Activated T-helper 1 cell treated with anti-CD3 and anti-CD28 coated beads, Interleukin-12 subunit alpha, Interleukin-12 subunit beta, Interleukin-2, Interleukin-4 antibody, amounts not matched to agents 30 ng/mL and 10 ng/mL and 1 ng/mL, durations not matched to agents 14 hours and 24 hours and 36 hours (primary cell): ENCODE measurements around the gene SNTA1. TPM values are rescaled to one million over a fixed set of nuclear protein-coding genes. Genes with fewer than 3 reads are reported as not detected.
"Not testable (repeated sequence)": the region's sequence is repeated elsewhere in the genome, so short reads cannot be mapped to it uniquely, and the experiment has no call there.

Experiments
- DNase-seq: peaks from one replicate; pipeline ENCODE4 v3.0.0; 2021; ENCODE audit warnings: low spot score
- H3K27ac Mint-ChIP-seq: one replicate; pipeline ENCODE4 v1.8.0; 2021; ENCODE audit warnings: mild to moderate bottlenecking, mixed read lengths
- H3K27me3 Mint-ChIP-seq: one replicate; pipeline ENCODE4 v1.8.0; 2022; ENCODE audit warnings: mild to moderate bottlenecking, moderate library complexity, mixed read lengths; ENCODE audit not compliant: insufficient read depth
- H3K36me3 Mint-ChIP-seq: one replicate; pipeline ENCODE4 v1.8.0; 2021; ENCODE audit warnings: low read depth, mixed read lengths
- H3K4me1 Mint-ChIP-seq: one replicate; pipeline ENCODE4 v1.8.0; 2021; ENCODE audit warnings: low read depth, mixed read lengths
- H3K4me3 Mint-ChIP-seq: one replicate; pipeline ENCODE4 v1.8.0; 2021; ENCODE audit warnings: mild to moderate bottlenecking, moderate library complexity, mixed read lengths
- H3K9me3 Mint-ChIP-seq: one replicate; pipeline ENCODE4 v1.8.0; 2021; ENCODE audit warnings: mixed read lengths
- intact Hi-C: fragments of 100-400 bp; cut with micrococcal nuclease; formaldehyde crosslinking; loops from one replicate; pipeline ENCODE4 v1.15.1; 2024
- total RNA-seq: library from RNA; stranded (reverse); gene quantifications from 2 replicates; pipeline ENCODE4 v1.2.3, GENCODE V29; 2022

The SNTA1 gene
- total RNA-seq, 1 donor from 2014 or later = 0.91 TPM

DNA sequence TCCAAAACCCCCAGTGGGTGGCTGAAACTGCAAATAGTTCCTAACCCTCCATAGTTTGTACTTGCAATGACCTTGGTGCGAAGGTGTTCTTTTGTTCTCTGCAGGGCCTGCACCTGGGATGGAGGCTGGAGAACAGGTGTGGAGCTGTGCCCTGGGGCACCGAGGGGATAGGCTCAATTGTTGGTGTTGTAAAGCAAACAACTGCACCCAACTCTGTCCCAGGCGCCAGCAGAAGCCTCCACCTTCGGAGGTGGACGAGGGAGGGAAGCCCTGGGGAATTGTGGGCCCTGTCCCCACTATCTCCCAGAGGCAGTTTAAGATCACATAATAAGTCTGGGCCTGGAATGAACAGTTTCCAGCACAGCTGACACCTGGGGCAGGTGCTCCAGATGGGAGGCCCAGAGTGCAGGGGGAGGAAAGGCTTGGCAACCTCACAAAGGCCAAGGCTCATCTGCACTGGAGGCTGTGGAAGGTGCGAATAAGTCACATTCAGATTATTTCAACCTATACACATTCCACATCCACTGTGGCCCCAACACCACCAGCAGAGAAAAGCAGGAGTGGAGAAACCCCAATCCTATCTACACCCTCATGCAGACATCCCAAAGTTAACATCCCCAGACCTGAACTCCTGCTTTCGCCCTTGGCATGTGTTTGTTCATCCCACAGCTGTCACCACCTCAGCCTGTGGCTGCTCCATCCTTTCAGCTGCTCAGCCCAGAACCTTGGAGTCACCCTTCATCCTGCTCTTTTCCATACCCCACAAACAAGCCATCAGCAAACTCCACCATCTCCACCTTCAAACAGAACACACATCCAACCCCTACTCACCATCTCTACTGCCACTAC is 34.0 kb upstream of the SNTA1 start:
- no peaks in the 10 kb centered on the region for H3K4me1 Mint-ChIP-seq
- no peak for DNase-seq
- no peaks in the 10 kb centered on the region for H3K27me3 Mint-ChIP-seq
- intact Hi-C loops = no loop called here
- no peak overlapping the region for H3K27ac Mint-ChIP-seq
- H3K4me3 Mint-ChIP-seq = no peak overlapping the region
- H3K36me3 Mint-ChIP-seq = no peaks in the 10 kb centered on the region
- no peaks in the 10 kb centered on the region for H3K9me3 Mint-ChIP-seq

DNA sequence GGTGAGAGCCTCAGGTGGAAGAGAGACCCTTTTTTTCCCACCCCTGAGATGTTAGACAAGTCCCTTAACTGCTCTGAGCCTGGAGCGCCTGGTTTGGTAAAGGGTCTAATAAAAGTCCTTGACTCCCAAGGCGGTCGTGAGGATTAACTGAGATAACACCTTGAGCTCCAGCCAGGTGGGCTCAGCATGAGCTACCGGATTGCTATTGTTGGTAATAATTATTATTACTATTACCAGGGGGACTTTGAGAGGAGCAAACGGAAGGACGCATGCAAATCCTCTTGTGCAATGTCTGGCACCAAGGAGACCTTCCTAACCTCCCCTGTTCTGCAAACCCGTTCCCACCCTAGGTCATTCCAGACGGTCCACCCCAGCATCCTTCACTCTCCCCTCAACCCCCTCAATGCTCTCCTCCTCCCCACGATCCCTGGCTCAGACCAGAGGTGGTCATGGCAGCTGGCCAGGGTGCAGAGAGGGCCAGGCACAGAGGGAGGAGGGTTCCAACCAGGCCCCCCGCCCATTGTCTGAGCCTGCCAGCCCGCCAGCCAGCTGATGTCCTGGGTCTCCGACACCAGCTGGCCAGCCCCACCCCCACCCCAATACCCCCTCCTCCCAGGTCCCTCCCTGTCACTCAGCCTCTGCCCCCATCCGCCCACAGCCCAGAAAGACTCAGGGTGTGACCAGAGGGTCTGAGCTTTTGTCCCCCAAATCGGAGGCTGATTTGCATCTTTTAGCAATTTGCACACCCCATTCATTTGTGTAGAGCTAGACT is 32.0 kb upstream of the SNTA1 start:
- H3K36me3 Mint-ChIP-seq = no peaks in the 10 kb centered on the region
- DNase-seq = no peak
- H3K4me3 Mint-ChIP-seq = no peak overlapping the region
- H3K27me3 Mint-ChIP-seq = no peaks in the 10 kb centered on the region
- intact Hi-C loops = no loop called here
- H3K27ac Mint-ChIP-seq = no peak overlapping the region
- no peaks in the 10 kb centered on the region for H3K9me3 Mint-ChIP-seq
- H3K4me1 Mint-ChIP-seq = no peaks in the 10 kb centered on the region

DNA sequence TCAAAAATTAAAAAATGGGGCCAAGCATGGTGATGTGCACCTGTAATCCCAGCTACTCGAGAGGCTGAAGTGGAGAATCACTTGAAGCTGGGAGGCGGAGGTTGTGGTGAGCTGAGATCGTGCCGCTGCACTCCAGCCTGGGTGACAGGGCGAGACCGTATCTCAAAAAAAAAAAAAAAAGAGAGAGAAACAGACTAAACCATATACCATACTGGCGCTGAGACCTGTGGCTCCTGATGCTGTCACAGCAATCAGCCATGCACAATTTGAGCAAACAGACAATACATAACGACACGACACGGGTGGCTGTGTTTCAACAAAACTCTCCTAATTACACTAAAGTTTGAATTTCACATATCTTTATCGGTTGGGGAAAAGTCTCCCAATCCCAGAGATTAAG is 31.4 kb upstream of the SNTA1 start:
- Mint-ChIP-seq H3K4me3 (no peak overlapping the region), H3K9me3 (no peaks in the 10 kb centered on the region), H3K27ac (no peak overlapping the region), H3K36me3 (no peaks in the 10 kb centered on the region), H3K4me1 (no peaks in the 10 kb centered on the region), H3K27me3 (no peaks in the 10 kb centered on the region)
- intact Hi-C loops = no loop called here
- no peak for DNase-seq

DNA sequence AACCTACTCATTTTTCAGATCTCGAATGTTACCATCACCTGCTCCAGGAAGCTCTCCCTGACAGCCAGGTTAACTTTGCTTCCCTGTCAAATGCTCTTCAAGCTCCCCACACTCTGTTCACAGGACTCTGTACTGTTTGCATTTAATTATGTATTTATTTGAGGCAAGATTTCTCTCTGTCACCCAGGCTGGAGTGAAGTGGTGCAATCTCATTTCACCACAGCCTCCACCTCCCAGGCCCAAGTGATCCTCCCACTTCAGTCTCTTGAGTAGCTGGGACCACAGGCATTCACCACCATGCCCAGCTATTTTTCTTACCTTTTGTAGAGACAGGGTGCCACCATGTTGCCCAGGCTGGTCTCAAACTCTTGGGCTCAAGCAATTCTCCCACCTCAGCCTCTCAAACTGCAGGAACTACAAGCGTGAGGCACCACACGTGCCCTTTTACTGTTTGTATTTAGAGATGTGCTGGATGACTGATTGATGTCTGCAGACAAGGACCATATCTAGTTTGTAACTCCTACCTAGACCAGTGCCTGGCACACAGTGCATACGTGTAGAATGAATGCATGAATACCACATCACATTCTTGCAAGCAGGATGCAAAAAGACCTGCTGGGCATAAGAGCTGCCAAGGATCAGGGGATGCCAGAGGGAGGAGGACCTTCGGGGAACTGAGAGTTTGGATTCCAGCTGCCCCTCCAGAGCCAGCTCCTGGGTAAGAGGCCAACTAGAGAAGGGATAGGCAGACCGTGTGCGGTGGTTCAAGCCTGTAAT is 30.7 kb upstream of the SNTA1 start:
- no peaks in the 10 kb centered on the region for H3K4me1 Mint-ChIP-seq
- no peaks in the 10 kb centered on the region for H3K9me3 Mint-ChIP-seq
- no peak overlapping the region for H3K27ac Mint-ChIP-seq
- H3K27me3 Mint-ChIP-seq = no peaks in the 10 kb centered on the region
- no peak overlapping the region for H3K4me3 Mint-ChIP-seq
- intact Hi-C loops = no loop called here
- no peaks in the 10 kb centered on the region for H3K36me3 Mint-ChIP-seq
- DNase-seq = no peak

DNA sequence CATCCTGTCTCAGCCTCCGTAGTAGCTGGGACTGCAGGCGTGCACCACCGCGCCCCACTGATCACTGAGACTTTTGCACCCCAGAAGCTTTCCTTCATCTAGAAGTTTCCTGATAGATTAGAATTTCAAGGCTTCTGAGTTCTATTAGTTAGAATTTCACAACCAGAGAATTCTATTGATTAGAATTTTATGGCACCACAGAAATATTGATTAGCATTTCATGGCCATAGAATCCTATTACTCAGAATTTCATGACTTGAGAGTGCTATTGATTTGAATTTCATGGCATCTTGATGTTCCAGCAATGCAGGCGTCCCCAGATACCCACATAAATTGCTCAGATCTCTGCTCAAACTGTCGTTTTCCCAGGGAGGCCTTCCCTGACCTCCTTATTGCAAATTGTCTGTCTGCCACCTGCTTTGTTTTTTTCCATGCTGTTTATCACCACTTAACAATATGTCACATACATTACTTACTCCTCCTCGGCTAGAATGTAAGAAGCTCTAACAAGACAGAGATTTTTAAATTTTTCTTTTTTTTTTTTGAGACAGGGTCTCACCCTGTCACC is 29.4 kb upstream of the SNTA1 start:
- no peaks in the 10 kb centered on the region for H3K36me3 Mint-ChIP-seq
- no peak overlapping the region for H3K27ac Mint-ChIP-seq
- intact Hi-C loops = no loop called here
- no peak overlapping the region for H3K4me3 Mint-ChIP-seq
- H3K27me3 Mint-ChIP-seq = no peaks in the 10 kb centered on the region
- DNase-seq = no peak
- H3K4me1 Mint-ChIP-seq = no peaks in the 10 kb centered on the region
- no peaks in the 10 kb centered on the region for H3K9me3 Mint-ChIP-seq

DNA sequence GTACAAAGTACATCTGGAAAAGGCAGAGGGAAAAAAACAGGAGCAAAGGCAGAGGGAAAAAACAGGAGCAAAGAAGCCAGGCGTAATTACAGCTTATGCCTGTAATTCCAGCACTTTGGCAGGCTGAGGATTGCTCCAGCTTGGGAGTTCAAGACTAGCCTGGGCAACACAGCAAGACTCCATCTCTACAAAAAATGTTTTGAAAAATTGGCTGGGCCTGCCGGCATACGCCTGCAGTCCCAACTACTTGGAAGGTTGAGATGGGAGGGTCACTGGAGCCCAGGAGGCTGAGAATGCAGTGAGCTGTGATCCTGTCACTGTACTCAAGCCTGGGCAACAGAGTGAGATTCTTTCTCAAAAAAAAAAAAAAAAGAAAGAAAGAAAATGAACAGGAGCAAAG is 27.3 kb upstream of the SNTA1 start:
- Mint-ChIP-seq H3K27me3 (no peaks in the 10 kb centered on the region), H3K27ac (no peak overlapping the region), H3K4me3 (no peak overlapping the region), H3K36me3 (no peaks in the 10 kb centered on the region), H3K4me1 (no peaks in the 10 kb centered on the region), H3K9me3 (no peaks in the 10 kb centered on the region)
- no peak for DNase-seq
- intact Hi-C loops = no loop called here

DNA sequence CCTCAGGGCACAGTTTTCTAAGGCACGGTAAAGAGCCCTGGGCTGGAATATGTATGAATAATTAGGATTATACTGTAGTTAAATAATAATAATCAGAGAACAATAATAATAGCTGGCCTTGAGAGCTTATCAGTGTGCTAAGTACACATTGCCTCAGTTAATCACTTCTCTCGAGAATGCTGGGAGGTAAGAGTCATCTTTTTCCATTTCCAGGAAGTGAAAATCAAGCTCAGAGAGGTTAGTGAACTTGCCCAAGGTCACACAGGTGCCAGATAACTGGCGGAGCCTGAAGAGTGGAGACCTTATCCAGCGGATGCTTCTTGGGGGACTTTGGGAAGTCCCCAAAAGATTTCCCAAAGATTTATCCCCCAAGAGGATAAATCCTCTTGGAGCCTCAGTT is 26.9 kb upstream of the SNTA1 start:
- Mint-ChIP-seq H3K27me3 (no peaks in the 10 kb centered on the region), H3K9me3 (no peaks in the 10 kb centered on the region), H3K36me3 (no peaks in the 10 kb centered on the region), H3K27ac (no peak overlapping the region), H3K4me1 (no peaks in the 10 kb centered on the region), H3K4me3 (no peak overlapping the region)
- DNase-seq = no peak
- intact Hi-C loops = no loop called here

DNA sequence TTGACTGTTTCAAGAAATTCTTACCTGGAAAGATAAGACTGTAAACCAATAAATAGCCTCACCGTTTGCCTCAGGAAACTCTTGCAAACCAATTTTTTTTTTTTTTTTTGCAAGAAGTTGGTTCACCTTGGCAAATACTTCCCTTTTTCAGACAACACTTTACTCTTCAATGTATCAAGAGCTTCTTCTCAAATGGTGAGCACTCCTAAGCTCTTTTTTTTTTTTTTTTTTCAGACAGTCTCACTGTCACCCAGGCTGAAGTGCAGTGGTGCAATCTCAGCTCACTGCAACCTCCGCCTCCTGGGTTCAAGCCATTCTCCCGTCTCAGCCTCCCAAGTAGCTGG is 22.7 kb upstream of the SNTA1 start:
- no peak overlapping the region for H3K27ac Mint-ChIP-seq
- H3K4me3 Mint-ChIP-seq = no peak overlapping the region
- intact Hi-C loops = no loop called here
- H3K4me1 Mint-ChIP-seq = no peaks in the 10 kb centered on the region
- no peaks in the 10 kb centered on the region for H3K9me3 Mint-ChIP-seq
- no peaks in the 10 kb centered on the region for H3K36me3 Mint-ChIP-seq
- no peaks in the 10 kb centered on the region for H3K27me3 Mint-ChIP-seq
- no peak for DNase-seq

DNA sequence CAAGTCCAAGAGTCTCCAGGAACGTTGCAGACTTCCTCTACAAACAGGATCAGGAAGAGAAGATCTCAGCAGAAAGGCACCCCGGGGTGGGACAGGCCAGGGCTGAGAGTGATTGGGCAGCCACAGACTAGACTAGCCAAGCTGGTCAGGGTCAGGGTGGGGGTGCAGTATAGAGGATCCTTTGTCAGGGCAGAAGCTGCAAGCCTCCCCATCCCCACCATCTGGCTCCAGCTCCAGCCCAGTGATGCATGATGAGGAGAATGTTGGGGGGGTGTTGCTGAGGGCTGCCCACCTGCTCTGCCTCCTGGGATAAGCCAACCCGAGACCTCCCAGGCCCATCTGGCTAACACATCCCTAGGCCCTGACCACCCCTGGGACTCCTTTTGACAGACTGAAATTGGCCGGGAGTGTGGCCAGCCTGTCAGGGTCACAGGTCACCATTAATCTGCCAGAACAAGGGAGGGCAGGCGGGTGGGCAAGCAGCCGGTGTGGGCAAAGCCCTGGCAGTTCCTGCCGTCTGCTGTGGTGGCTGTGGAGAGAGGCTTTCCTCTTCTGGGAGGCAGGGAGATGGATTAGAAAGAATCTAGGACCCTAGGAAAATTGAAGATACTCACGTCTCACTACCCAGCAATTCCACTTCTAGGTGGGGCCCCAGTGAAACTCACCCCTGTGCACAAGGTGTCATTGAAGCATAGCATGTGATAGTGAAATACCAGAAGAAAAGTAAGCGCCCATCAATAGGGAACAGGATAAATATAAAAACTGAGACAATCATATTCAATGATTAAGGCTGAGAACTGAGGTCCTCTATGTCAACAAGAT is 22.1 kb upstream of the SNTA1 start:
- no peaks in the 10 kb centered on the region for H3K36me3 Mint-ChIP-seq
- no peaks in the 10 kb centered on the region for H3K27me3 Mint-ChIP-seq
- no peak overlapping the region for H3K27ac Mint-ChIP-seq
- intact Hi-C loops = no loop called here
- no peaks in the 10 kb centered on the region for H3K4me1 Mint-ChIP-seq
- no peak for DNase-seq
- H3K4me3 Mint-ChIP-seq = no peak overlapping the region
- H3K9me3 Mint-ChIP-seq = no peaks in the 10 kb centered on the region

DNA sequence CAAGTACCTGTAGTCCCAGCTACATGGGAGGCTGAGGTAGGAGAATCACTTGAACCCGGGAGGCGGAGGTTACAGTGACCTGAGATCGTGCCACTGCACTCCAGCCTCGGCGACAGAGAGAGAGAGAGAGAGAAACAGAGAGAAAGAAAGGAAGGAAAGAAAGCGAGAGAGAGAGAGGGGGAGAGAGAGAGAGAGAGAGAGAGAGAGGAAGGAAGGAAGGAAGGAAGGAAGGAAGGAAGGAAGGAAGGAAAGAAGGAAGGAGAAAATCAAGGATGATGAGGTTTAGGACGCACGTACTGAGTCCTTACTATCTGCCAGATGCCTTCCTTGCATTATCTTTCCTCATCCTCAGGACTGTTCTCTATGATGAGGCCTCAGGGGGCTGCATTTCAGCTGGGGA is 21.2 kb upstream of the SNTA1 start:
- H3K36me3 Mint-ChIP-seq, DNase-seq, H3K4me1 Mint-ChIP-seq, H3K4me3 Mint-ChIP-seq, intact Hi-C loops, H3K9me3 Mint-ChIP-seq, H3K27me3 Mint-ChIP-seq, H3K27ac Mint-ChIP-seq: not testable (repeated sequence)

DNA sequence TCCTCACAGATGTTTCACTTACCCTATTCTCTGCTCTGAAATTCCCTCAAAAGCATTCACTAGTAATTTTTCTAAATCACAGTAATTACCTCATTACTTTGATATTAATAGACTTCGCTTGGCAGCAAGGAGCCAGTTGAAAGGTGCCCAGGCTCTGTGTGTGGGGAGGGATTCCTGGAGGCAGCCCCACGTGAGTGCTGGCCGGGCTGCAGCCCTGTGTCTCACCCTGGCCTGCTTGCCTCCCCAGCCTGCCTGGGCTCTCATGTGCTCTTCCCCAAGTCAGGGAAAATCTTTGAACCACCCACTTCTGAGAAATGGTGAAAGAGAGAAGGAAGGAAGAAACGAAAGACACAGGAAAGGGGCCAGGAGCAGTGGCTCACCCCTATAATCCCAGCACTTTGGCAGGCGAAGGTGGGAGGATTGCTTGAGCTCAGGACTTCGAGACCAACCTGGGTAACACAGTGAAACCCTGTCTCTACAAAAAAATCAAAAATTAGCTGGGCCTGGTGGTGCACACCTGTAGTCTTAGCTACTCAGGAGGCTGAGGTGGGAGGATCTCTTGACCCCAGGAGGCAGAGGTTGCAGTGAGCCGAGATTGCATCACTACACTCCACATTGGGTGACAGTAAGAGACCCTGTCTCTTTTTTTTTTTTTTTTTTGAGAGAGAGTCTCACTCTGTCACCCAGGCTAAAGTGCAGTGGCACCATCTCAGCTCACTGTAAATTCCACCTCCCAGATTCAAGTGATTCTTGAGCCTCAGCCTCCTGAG is 20.0 kb upstream of the SNTA1 start:
- no peaks in the 10 kb centered on the region for H3K9me3 Mint-ChIP-seq
- no peaks in the 10 kb centered on the region for H3K27me3 Mint-ChIP-seq
- DNase-seq = no peak
- no peak overlapping the region for H3K27ac Mint-ChIP-seq
- H3K4me1 Mint-ChIP-seq = no peaks in the 10 kb centered on the region
- no peak overlapping the region for H3K4me3 Mint-ChIP-seq
- intact Hi-C loops = no loop called here
- H3K36me3 Mint-ChIP-seq = no peaks in the 10 kb centered on the region

DNA sequence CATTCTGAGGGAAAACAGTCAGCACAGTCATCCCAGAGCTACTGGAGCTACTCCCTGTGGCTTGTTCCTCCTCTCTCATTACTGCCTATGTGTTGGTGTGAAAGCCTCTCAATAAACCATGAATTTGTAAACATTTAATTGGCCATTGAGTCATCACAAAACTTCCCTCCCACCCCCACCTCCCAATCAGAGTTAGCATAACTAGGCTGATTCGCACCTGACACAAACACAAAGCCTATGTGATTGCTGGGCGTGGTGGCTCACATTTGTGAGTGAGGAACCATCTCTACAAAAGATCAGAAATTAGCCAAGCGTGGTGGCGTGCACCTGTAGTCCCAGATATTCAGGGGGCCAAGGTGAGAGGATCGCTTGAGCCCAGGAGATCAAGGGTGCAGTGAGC is 17.1 kb upstream of the SNTA1 start:
- Mint-ChIP-seq H3K4me3 (no peak overlapping the region), H3K27ac (no peak overlapping the region), H3K4me1 (no peaks in the 10 kb centered on the region), H3K36me3 (no peaks in the 10 kb centered on the region), H3K9me3 (no peaks in the 10 kb centered on the region), H3K27me3 (no peaks in the 10 kb centered on the region)
- intact Hi-C loops = no loop called here
- no peak for DNase-seq
